ENCODE measurements around the gene IFT25. TPM values are rescaled to one million over a fixed set of nuclear protein-coding genes. Genes with fewer than 3 reads are reported as not detected.
"Not testable (repeated sequence)": the region's sequence is repeated elsewhere in the genome, so short reads cannot be mapped to it uniquely, and the experiment has no call there.

Gene IFT25
- total and polyA plus RNA-seq, 2 experiments from 2014 or later = 21.6 to 57.9 TPM

GRCh38 chr1:53890522-53890941, 55.0 kb downstream of the IFT25 start:
- peaks cover 4% of the 10 kb centered on the region for H3K4me1 ChIP-seq (ENCODE audit: low read depth)
- no peak for DNase-seq (ENCODE audit: low read depth in 1 of 2, low spot score in 1 of 2)
- H3K4me3 ChIP-seq = no peak overlapping the region
- no peaks in the 10 kb centered on the region for H3K27me3 ChIP-seq
- TF ChIP-seq CTCF (IDR thresholded peaks at IDR 0.05; ENCODE audit: low read depth, low read length) = no peak
- no peaks in the 10 kb centered on the region for H3K9me3 ChIP-seq (ENCODE audit: low read depth)
- no peak overlapping the region for H3K27ac ChIP-seq
- no peaks in the 10 kb centered on the region for H3K36me3 ChIP-seq

- TF ChIP-seq CTCF (IDR thresholded peaks at IDR 0.05; ENCODE audit: low read depth, low read length) = no peak
- no peaks in the 10 kb centered on the region for H3K9me3 ChIP-seq (ENCODE audit: low read depth)
- H3K4me1 ChIP-seq (ENCODE audit: low read depth) = peaks cover 4% of the 10 kb centered on the region
- peak within 1 kb of the TSS; percentile 75 for H3K4me3 ChIP-seq
- no peak within 1 kb of the TSS for H3K27ac ChIP-seq
- no peaks in the 10 kb centered on the region for H3K27me3 ChIP-seq
- peak; percentile 90 for DNase-seq (ENCODE audit: low read depth in 1 of 2, low spot score in 1 of 2)
- H3K36me3 ChIP-seq = no peaks in the 10 kb centered on the region
These were observed 55.9 kb downstream of the IFT25 start, which contains the start of gene YIPF1 for GRCh38 chr1:53889304-53890298. YIPF1 (minus strand) TSS chr1:53889797; CDS start chr1:53888937, 860 bp downstream.

- no peak for TF ChIP-seq CTCF (IDR thresholded peaks at IDR 0.05; ENCODE audit: low read depth, low read length)
- no peak overlapping the region for H3K27ac ChIP-seq
- H3K36me3 ChIP-seq = no peaks in the 10 kb centered on the region
- H3K27me3 ChIP-seq = no peaks in the 10 kb centered on the region
- peaks cover 4% of the 10 kb centered on the region for H3K4me1 ChIP-seq (ENCODE audit: low read depth)
- DNase-seq (ENCODE audit: low read depth in 1 of 2, low spot score in 1 of 2) = no peak
- peak overlapping the region; percentile 75 for H3K4me3 ChIP-seq
- H3K9me3 ChIP-seq (ENCODE audit: low read depth) = no peaks in the 10 kb centered on the region
These were observed 56.8 kb downstream of the IFT25 start for GRCh38 chr1:53888681-53889080.

- H3K4me3 ChIP-seq; H3K9me3 ChIP-seq (ENCODE audit: low read depth); H3K27ac ChIP-seq; DNase-seq (ENCODE audit: low read depth in 1 of 2, low spot score in 1 of 2); H3K4me1 ChIP-seq (ENCODE audit: low read depth); H3K36me3 ChIP-seq; H3K27me3 ChIP-seq: not testable (repeated sequence)
These were observed 61.9 kb downstream of the IFT25 start for GRCh38 chr1:53883600-53883999.

- H3K4me1 ChIP-seq (ENCODE audit: low read depth); H3K27ac ChIP-seq; H3K9me3 ChIP-seq (ENCODE audit: low read depth); H3K4me3 ChIP-seq; DNase-seq (ENCODE audit: low read depth in 1 of 2, low spot score in 1 of 2); H3K27me3 ChIP-seq: not testable (repeated sequence)
- H3K36me3 ChIP-seq = peaks cover 14% of the 10 kb centered on the region
These were observed 63.6 kb downstream of the IFT25 start for GRCh38 chr1:53881853-53882252.

- DNase-seq (ENCODE audit: low read depth in 1 of 2, low spot score in 1 of 2) = peak; percentile 60 to 72
These were observed 66.9 kb downstream of the IFT25 start for GRCh38 chr1:53878492-53879105.

GRCh38 chr1:53875150-53875549, 70.3 kb downstream of the IFT25 start:
- not testable (repeated sequence) for H3K4me1 ChIP-seq (ENCODE audit: low read depth); H3K27me3 ChIP-seq; H3K9me3 ChIP-seq (ENCODE audit: low read depth); H3K27ac ChIP-seq; DNase-seq (ENCODE audit: low read depth in 1 of 2, low spot score in 1 of 2); H3K4me3 ChIP-seq
- H3K36me3 ChIP-seq = peaks cover 13% of the 10 kb centered on the region

More at GRCh38 chr1:53878492-53879105, 66.9 kb downstream of the IFT25 start:
- TF ChIP-seq CTCF (IDR thresholded peaks at IDR 0.05; ENCODE audit: low read depth, low read length) = peak; percentile 65
- Histone ChIP-seq H3K27me3 (no peaks in the 10 kb centered on the region), H3K27ac (no peak overlapping the region), H3K4me3 (no peak overlapping the region), H3K9me3 (ENCODE audit: low read depth) (no peaks in the 10 kb centered on the region), H3K4me1 (ENCODE audit: low read depth) (no peaks in the 10 kb centered on the region), H3K36me3 (peaks cover 14% of the 10 kb centered on the region)

Data from cardiac muscle cell (in vitro differentiated cells and primary cell).